GM19043 (cell line): ENCODE data around the gene CRISP1.
"Not testable (repeated sequence)": the region's sequence is repeated elsewhere in the genome, so short reads cannot be mapped to it uniquely, and the experiment has no call there.

Experiments used
- ATAC-seq: cut with Tn5 transposase; IDR thresholded peaks from one replicate; pipeline ENCODE4 v1.9.1; 2021; ENCODE audit warnings: low read depth; ENCODE audit not compliant: unreplicated experiment

Gene CRISP1

GRCh38 chr6:49847014-49847413 lies 19.3 kb downstream of the CRISP1 start:
- ATAC-seq, result no peak

DNA sequence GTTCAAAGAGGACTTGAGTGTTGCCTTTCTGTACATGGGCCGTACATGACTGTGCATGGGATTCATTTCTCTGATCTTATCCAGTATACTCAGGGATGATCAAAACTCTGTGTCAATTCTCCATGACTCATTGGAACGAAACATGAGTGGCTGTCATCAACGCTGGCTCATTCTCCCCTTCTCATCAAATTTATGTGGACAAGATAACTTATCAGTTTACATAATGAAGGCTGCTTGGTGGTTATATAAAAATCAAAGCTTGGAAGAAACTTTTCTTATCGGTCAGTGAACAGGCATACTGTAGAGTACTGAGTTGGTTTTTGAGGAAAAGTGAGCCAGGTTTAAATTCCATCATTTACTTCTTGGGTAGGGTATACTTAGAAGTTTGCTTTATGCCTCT lies 24.9 kb downstream of the CRISP1 start:
- no peak for ATAC-seq

- no peak for ATAC-seq
Observed at GRCh38 chr6:49839957-49840356, 26.4 kb downstream of the CRISP1 start.

DNA sequence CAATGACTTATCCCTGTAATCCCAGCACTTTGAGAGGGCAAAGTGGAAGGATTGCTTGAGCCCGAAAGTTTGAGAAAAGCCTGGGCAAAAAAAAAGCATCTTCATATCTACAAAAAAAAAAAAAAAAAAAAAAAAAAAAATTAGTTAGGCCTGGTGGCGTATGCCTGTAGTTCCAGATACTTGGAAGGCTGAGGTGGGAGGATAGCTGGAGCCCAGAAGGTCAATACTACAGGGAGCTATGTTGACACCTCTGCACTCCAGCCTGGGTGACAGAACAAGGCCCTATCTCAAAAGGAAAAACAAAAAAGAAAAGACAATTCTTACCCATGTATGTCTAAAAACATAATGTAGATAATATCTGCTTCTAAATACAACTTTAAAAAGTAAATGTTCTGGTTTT lies 27.2 kb downstream of the CRISP1 start:
- no peak for ATAC-seq

DNA sequence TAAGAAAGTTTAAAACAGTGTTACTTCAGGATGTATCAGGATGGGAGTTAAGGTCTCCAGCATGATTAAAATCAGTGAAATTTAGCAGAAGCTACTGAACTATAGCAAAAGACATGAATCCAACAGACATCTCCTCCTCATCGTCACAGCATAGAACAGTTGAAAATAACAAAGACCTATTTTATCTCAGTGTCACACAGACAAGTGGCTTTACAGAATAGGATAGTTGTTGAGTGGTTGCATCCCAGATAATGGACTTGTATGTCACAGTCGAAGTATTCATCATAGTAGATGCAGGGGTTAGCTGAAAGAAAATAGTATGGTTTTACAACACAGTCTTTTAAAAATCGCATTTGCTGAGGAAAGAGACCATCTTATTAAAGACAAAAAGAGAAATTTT lies 31.2 kb downstream of the CRISP1 start:
- no peak for ATAC-seq

DNA sequence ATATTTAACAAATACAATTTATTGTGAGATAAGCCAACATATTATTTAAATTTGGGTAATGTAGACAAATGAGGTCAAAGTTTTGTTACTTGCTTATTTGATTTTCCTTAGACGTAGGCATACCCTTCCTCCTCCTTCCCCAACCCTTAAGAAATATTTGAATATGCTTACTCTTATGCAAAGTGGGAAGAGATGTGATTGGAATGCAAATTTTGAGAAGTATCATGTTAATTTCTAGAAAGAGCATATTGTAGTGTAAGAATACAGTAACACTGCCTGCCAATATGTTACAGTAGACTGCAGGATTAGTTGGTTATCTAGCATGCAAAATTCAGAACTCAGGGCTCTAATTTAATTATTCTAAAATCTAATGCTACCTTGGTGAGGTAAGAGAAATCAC lies 32.9 kb downstream of the CRISP1 start:
- no peak for ATAC-seq

- peak; percentile 97 for ATAC-seq
Observed at GRCh38 chr6:49826743-49827406, 39.5 kb downstream of the CRISP1 start.

GRCh38 chr6:49815166-49815565 lies 51.2 kb downstream of the CRISP1 start:
- ATAC-seq, result no peak

DNA sequence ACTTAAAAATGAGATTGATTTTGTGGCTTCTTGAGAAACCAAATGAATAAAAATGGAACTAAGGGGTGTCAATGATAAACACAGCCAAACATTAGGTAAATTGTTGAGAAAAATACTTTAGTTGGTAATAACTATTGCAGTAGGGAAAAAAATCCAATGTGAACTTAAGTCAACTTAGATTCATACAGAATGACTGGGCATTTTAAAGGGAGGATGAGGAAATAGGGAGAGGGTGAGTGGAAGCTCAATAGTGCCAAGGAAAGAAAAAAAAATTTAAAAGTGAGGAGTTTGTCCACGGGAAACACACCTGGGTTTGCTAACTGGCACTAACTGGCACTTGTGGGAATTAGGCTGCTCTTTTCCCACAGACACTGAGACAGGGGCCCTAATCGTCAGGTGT lies 53.1 kb downstream of the CRISP1 start:
- no peak for ATAC-seq

- ATAC-seq, result no peak
Observed at GRCh38 chr6:49806145-49806544, 60.2 kb downstream of the CRISP1 start.

DNA sequence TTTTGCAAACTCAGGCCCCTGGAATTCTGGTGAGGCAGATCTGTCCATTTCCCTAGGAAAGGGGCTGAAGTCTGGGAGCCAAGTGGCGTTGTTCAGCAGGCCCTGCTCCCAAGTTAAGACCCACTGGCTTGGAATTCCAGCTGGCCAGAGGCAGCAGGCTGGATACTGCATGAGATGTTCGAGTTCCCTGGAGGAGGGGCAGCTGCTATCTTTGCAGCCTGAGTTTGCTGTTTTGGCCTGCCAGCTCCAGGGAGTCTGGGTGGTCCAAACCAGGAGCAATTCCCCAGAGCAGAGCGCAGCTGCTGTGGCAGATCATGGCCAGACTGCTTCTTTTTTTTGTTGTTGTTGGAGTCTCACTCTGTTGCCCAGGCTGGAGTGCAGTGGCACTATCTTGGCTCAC lies 61.1 kb downstream of the CRISP1 start:
- no peak for ATAC-seq

- no peak for ATAC-seq
Observed at GRCh38 chr6:49801525-49801924, 64.8 kb downstream of the CRISP1 start.

DNA sequence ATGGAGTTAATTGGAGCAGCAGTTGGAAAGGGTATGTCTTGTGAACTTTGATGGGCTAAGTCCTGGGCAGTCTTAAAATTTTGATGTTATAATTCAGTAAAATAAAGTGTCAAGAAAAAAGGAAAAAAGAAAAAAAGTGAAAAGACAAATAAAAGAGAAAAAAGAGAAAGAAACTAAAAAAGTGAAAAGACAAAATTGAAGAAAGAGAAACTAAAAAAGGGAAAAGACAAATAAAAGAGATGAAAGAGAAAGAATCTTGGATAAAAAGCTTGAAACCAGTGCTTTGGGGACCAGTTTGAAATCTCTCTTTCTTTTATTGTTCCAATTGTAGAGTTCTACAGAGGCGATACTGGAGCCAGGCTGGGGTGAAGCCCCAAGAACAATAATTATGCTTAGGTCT lies 67.2 kb downstream of the CRISP1 start:
- ATAC-seq, result no peak

- ATAC-seq, result not testable (repeated sequence)
Observed at GRCh38 chr6:49796842-49797455, 69.4 kb downstream of the CRISP1 start.

DNA sequence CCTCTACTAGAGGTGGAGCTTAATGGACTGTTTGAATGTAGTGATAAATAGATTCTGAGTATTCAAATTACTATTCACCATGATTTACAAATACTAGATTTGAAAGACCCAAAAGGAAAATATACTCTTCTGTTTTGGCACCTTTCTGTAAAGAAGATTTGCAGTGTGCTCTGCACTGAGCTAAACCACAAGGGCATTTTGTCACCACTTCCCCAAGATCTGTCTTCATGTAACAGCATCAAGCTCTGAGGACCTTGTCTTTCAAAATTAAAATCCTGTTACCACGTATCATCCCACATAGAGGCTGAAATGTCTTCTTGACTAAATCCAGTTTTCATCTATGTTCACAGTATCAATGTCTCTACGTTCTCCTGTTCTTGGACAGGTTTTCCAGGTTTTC lies 76.0 kb downstream of the CRISP1 start:
- ATAC-seq, result no peak

DNA sequence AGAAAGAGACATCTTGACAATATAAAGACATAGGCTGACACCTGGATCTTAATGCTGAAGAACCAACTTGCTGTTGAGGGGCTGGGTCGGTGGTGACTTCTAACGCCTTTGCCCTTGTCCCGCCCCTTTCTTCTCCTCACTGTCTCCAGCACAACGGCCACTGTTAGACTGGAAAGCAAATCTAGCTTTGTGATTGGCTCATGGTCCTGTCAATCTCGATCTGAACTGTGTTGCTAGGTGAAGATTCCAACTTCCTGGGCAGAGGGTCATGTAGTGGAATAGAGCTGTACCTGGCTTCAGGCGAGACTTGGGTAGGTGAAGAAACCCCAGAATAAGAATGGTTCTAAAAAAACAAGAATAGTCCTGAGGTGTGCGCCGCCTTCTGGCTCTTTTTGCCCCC lies 79.2 kb downstream of the CRISP1 start, which contains the start of gene PGK2:
Gene PGK2 (minus strand): TSS at position 110 of the 400 bp plus-strand sequence. CDS start 98 bp downstream, at position 12.
- no peak for ATAC-seq

- ATAC-seq, result no peak
Observed at GRCh38 chr6:49784272-49784671, 82.1 kb downstream of the CRISP1 start.
